Smooth muscle cell (in vitro differentiated cells): ENCODE results near the gene CARD9. TPM values are rescaled to one million over a fixed set of nuclear protein-coding genes. Genes with fewer than 3 reads are reported as not detected.

Experiments
- DNase-seq: peaks from one replicate; lab custom pipeline; 2025; ENCODE audit not compliant: unreplicated experiment; lab: John Stamatoyannopoulos, UW
- H2AFZ ChIP-seq: fragments of 200-600 bp; sonication (generic); 2 replicates; pipeline ENCODE4 v1.6.0; 2016; ENCODE audit warnings: antibody characterized with exemption, low read depth, mild to moderate bottlenecking
- H3F3A ChIP-seq: fragments of 200-600 bp; sonication (generic); 2 replicates; pipeline ENCODE4 v1.6.0; 2017; ENCODE audit warnings: antibody characterized with exemption, low read depth
- H3K27ac ChIP-seq: fragments of 200-600 bp; sonication (generic); 2 replicates; pipeline ENCODE4 v1.5.1; 2016; ENCODE audit warnings: low read depth, mild to moderate bottlenecking
- H3K27me3 ChIP-seq: fragments of 200-600 bp; sonication (generic); 2 replicates; pipeline ENCODE4 v1.6.1; 2016; ENCODE audit warnings: low read depth, mild to moderate bottlenecking
- H3K36me3 ChIP-seq: fragments of 200-600 bp; sonication (generic); 2 replicates; pipeline ENCODE4 v1.5.1; 2016; ENCODE audit warnings: low read depth
- H3K4me1 ChIP-seq: fragments of 200-600 bp; sonication (generic); 2 replicates; pipeline ENCODE4 v1.5.1; 2016; ENCODE audit warnings: low read depth
- H3K4me2 ChIP-seq: fragments of 200-600 bp; sonication (generic); 2 replicates; pipeline ENCODE4 v1.6.0; 2016; ENCODE audit warnings: mild to moderate bottlenecking
- H3K4me3 ChIP-seq: fragments of 200-600 bp; sonication (generic); 2 replicates; pipeline ENCODE4 v1.5.1; 2016; ENCODE audit warnings: mild to moderate bottlenecking
- H3K79me2 ChIP-seq: fragments of 200-600 bp; sonication (generic); 2 replicates; pipeline ENCODE4 v1.6.0; 2016; ENCODE audit warnings: low read depth, mild to moderate bottlenecking
- H3K9ac ChIP-seq: fragments of 200-600 bp; sonication (generic); 2 replicates; pipeline ENCODE4 v1.6.0; 2016; ENCODE audit warnings: low read depth
- H3K9me3 ChIP-seq: fragments of 200-600 bp; sonication (generic); replicated peaks from 2 replicates; pipeline ENCODE4 v1.5.1; 2016; ENCODE audit warnings: low read depth
- H4K20me1 ChIP-seq: fragments of 200-600 bp; sonication (generic); 2 replicates; pipeline ENCODE4 v1.6.0; 2016; ENCODE audit warnings: low read depth
- WGBS: methylation state at CpG from one replicate; pipeline ENCODE4 v1.1.7; 2016; ENCODE audit warnings: low lambda C conversion rate; 5-methylcytosine and 5-hydroxymethylcytosine counted together
- polyA plus RNA-seq: library from polyadenylated mRNA; unstranded; fragments of >200 nt; fragmentation: Nextera tagmentation; extraction: Ambion mirVana; gene quantifications from 2 replicates; pipeline ENCODE4 v1.2.1, GENCODE V29; 2016
- total RNA-seq: library from RNA; depleted of rRNA; stranded (reverse); fragments of >200 nt; gene quantifications from 2 replicates; pipeline ENCODE4 v1.2.3, GENCODE V29; 2014
- TF ChIP-seq, protein P1 (sequence below): fragments of 200-600 bp; sonication (generic); IDR thresholded peaks from 2 replicates; pipeline ENCODE4 v1.5.1; 2017; ENCODE audit warnings: borderline replicate concordance, mild to moderate bottlenecking, antibody characterized with exemption; ENCODE audit not compliant: insufficient read depth, poor library complexity, severe bottlenecking

Gene CARD9
- total and polyA plus RNA-seq, 2 experiments from 2014 or later: 1.2 to 1.9 TPM

DNA sequence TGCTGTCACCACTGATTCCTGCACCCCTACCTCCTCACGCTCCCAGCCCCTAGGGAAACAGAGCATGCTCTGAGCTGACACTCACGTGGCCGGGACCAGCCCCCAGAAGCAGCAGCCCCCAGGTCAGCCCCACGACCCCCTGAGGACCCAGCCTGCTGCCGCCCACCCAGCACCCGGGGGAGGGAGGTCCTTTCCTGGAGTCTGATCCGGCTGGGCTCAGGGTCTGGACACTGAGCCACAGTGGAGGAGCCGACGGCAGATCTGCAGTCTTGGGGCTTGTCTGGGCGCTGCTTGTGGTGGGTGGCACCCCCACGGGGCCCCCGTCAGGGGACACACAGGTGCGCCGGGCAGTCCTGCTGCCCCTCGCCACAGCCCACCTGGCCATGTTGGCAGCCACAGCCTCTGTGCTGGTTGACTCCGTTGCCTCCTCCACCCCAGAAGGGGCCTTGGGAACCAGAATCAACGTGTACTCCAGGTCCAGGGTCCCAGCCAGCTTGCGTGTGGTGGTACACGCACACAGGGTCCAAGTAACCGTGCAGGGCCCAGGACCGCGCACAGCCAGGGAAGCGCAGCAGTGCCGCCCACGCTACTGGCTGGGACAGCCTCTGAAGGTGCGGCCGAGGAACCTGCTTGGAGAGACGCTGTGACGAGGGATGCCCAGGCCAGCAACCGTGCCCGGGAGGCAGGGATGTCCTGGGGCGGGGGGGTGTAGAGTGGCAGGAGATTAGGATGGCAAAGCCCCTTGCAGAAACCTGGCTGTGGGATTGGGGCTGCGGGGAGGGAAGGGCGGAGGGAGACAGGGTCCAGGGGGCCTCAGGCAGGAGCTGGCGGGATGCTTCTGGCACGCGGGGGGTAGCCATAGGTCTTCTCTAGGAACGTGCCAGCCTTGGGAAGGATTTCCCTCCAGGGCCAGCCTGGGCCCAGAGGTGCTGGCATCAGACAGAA is 13.4 kb downstream of the CARD9 start:
- Histone ChIP-seq H3K27ac (peak overlapping the region; percentile 42), H3K4me1 (no peaks in the 10 kb centered on the region), H4K20me1 (peaks cover 7% of the 10 kb centered on the region), H3K4me2 (no peak overlapping the region), H3K79me2 (no peaks in the 10 kb centered on the region), H3K4me3 (no peak overlapping the region), H3K9ac (no peak overlapping the region), H3F3A (no peaks in the 10 kb centered on the region), H3K27me3 (no peaks in the 10 kb centered on the region), H3K9me3 (no peaks in the 10 kb centered on the region), H3K36me3 (no peaks in the 10 kb centered on the region), H2AFZ (no peak overlapping the region)
- DNase-seq: no peak
- WGBS: 93% methylated on average over 33 of the region's 38 CpGs
- TF ChIP-seq, protein P1, sequence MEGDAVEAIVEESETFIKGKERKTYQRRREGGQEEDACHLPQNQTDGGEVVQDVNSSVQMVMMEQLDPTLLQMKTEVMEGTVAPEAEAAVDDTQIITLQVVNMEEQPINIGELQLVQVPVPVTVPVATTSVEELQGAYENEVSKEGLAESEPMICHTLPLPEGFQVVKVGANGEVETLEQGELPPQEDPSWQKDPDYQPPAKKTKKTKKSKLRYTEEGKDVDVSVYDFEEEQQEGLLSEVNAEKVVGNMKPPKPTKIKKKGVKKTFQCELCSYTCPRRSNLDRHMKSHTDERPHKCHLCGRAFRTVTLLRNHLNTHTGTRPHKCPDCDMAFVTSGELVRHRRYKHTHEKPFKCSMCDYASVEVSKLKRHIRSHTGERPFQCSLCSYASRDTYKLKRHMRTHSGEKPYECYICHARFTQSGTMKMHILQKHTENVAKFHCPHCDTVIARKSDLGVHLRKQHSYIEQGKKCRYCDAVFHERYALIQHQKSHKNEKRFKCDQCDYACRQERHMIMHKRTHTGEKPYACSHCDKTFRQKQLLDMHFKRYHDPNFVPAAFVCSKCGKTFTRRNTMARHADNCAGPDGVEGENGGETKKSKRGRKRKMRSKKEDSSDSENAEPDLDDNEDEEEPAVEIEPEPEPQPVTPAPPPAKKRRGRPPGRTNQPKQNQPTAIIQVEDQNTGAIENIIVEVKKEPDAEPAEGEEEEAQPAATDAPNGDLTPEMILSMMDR: no peak

DNA sequence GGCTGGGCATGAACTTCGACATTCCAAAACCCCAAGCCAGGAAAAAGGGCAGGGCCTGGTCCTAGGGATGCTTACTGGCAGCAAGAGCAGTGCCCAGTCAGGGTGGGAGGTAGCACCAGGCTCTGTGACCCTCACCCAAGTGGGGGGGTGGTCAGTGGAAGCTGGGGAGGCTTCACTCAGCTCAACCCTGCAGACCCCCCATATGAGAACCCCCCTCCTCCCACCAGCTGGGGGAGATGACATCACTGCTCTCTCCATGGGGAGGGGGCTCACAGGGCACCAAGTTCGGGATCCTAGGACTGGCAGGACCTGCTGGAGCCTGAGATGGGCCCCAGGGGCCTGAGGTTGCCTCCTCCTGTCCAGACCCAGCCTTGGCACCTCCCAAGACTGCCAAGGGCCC is 14.6 kb downstream of the CARD9 start:
- Histone ChIP-seq H4K20me1 (peaks cover 8% of the 10 kb centered on the region), H3K4me2 (no peak overlapping the region), H3K9me3 (no peaks in the 10 kb centered on the region), H3K79me2 (no peaks in the 10 kb centered on the region), H3F3A (no peaks in the 10 kb centered on the region), H3K27ac (no peak overlapping the region), H3K4me1 (no peaks in the 10 kb centered on the region), H3K27me3 (no peaks in the 10 kb centered on the region), H3K36me3 (no peaks in the 10 kb centered on the region), H3K4me3 (no peak overlapping the region), H3K9ac (no peak overlapping the region), H2AFZ (no peak overlapping the region)
- TF ChIP-seq, protein P1: no peak
- DNase-seq: no peak
- WGBS: 92% methylated on average over 1 of the region's 2 CpGs

DNA sequence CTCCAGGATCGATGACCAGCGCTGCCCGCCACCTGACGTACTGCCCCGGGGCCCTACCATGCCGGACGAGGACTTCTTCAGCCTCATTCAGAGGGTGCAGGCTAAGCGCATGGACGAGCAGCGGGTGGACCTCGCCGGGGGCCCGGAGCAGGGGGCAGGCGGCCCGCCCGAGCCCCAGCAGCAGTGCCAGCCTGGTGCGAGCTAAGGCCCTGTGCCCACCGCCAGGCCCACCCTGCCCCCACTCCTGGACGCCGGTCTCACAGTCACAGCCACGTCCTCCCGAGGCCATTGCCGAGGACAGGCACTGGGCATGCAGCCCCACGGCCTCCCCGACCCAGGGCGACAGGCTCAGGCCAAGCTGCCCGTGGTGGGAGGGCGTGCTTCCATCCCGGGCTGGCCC is 15.5 kb downstream of the CARD9 start:
- no peak overlapping the region for H3K9ac ChIP-seq
- TF ChIP-seq, protein P1: no peak
- H3F3A ChIP-seq: no peaks in the 10 kb centered on the region
- H2AFZ ChIP-seq: no peak overlapping the region
- H3K4me1 ChIP-seq: no peaks in the 10 kb centered on the region
- no peaks in the 10 kb centered on the region for H3K9me3 ChIP-seq
- no peaks in the 10 kb centered on the region for H3K79me2 ChIP-seq
- no peaks in the 10 kb centered on the region for H3K27me3 ChIP-seq
- H3K27ac ChIP-seq: no peak overlapping the region
- no peak overlapping the region for H3K4me3 ChIP-seq
- 90% methylated on average over 20 of the region's 29 CpGs for WGBS
- H4K20me1 ChIP-seq: peaks cover 11% of the 10 kb centered on the region
- no peaks in the 10 kb centered on the region for H3K36me3 ChIP-seq
- no peak for DNase-seq
- H3K4me2 ChIP-seq: no peak overlapping the region

DNA sequence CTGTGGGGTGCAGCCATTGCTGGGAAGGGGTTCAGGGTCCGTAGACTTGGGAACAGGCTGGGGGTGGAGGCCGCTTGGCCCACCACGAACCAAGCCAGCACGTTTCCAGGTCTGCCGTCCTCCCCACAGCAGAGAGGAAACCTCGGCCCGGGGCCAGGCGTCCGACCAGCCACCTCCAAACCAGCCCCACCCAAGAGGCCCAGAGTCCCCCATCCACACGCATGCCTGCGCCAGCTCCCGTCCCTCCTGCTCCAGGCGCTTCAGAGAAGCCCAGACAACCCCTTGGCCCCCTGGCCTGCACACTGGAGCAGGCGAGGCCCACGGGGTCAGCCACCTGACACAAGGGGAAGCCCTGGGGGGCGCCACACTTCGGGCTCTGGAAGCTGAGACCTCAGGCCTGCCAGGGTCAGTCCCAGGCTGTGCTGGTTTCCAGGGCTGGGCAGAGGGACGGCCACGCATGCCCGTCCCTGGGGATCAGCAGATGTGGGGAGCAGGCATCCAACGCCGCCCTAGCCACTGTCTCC is 16.2 kb downstream of the CARD9 start:
- Histone ChIP-seq H3K9ac (no peak overlapping the region), H3F3A (no peaks in the 10 kb centered on the region), H3K9me3 (no peaks in the 10 kb centered on the region), H3K79me2 (no peaks in the 10 kb centered on the region), H3K27ac (no peak overlapping the region), H3K27me3 (no peaks in the 10 kb centered on the region), H4K20me1 (peaks cover 17% of the 10 kb centered on the region), H3K4me1 (no peaks in the 10 kb centered on the region), H3K36me3 (no peaks in the 10 kb centered on the region), H3K4me3 (no peak overlapping the region), H3K4me2 (no peak overlapping the region), H2AFZ (no peak overlapping the region)
- 92% methylated on average over 20 of the region's 22 CpGs for WGBS
- TF ChIP-seq, protein P1: no peak
- no peak for DNase-seq
